Subcutaneous adipose tissue (tissue), 4 donors: ENCODE results near the gene PRSS48. TPM values are rescaled to one million over a fixed set of nuclear protein-coding genes. Genes with fewer than 3 reads are reported as not detected.

Experiments
- CTCF ChIP-seq: fragments of 450-650 bp; IDR thresholded peaks from one replicate; pipeline ENCODE4 v1.5.1; 2016; ENCODE audit warnings: low read depth, mild to moderate bottlenecking, control low read depth, antibody characterized with exemption, moderate library complexity
- total RNA-seq, 4 donors: library from RNA; depleted of rRNA; stranded (reverse); fragments of >200 nt; gene quantifications; one replicate each; pipeline ENCODE4 v1.1.0, GENCODE V29; 2016

Gene PRSS48
- not detected for total RNA-seq

GRCh38 chr4:151276787-151277562 lies at the start of gene PRSS48:
Gene PRSS48 (plus strand): TSS chr4:151277161. CDS start chr4:151277173, 12 bp downstream.
- no peak for TF ChIP-seq CTCF

- TF ChIP-seq CTCF = no peak
Measured at GRCh38 chr4:151227172-151227571, 49.8 kb upstream of the PRSS48 start.

GRCh38 chr4:151227731-151228130 lies 49.2 kb upstream of the PRSS48 start:
- no peak for TF ChIP-seq CTCF

- no peak for TF ChIP-seq CTCF
Measured at GRCh38 chr4:151228189-151229119, 48.5 kb upstream of the PRSS48 start.

- TF ChIP-seq CTCF = no peak
Measured at GRCh38 chr4:151231915-151232595, 44.9 kb upstream of the PRSS48 start.

- TF ChIP-seq CTCF = no peak
Measured at GRCh38 chr4:151233600-151233999, 43.4 kb upstream of the PRSS48 start.

GRCh38 chr4:151236036-151236435 lies 40.9 kb upstream of the PRSS48 start:
- no peak for TF ChIP-seq CTCF
